GM10266 (cell line): ENCODE results near the gene MITF.

Source experiments
- DNase-seq: peaks from one replicate; pipeline ENCODE4 v3.0.0; 2012; ENCODE audit errors: extremely low spot score
- TF ChIP-seq, protein P1 (sequence below): IDR thresholded peaks from 2 replicates; pipeline ENCODE4 v1.5.1; 2012; ENCODE audit warnings: mild to moderate bottlenecking, low read depth; ENCODE audit not compliant: control insufficient read depth, insufficient read depth; ENCODE audit errors: missing control alignments

The MITF gene

DNA sequence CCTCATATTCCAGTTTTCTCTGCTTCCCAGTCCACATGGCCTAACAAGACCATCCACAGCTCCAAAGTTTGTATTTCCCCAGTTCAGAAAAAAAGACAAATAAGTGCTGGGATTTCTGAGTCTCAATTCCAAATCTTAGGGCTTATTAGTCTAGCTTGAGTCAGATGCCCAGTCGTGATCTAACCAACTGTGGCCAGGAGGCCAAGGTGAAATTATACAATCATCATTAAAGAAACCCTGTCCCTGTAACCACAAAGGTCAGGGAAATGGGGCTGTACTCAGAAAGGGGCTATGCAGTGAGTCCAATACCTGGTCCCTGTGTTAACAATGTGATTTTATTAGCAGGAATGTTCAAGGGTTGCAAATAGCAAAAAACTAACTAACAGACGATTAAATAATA, 40.5 kb upstream of the MITF start:
- TF ChIP-seq, protein P1, sequence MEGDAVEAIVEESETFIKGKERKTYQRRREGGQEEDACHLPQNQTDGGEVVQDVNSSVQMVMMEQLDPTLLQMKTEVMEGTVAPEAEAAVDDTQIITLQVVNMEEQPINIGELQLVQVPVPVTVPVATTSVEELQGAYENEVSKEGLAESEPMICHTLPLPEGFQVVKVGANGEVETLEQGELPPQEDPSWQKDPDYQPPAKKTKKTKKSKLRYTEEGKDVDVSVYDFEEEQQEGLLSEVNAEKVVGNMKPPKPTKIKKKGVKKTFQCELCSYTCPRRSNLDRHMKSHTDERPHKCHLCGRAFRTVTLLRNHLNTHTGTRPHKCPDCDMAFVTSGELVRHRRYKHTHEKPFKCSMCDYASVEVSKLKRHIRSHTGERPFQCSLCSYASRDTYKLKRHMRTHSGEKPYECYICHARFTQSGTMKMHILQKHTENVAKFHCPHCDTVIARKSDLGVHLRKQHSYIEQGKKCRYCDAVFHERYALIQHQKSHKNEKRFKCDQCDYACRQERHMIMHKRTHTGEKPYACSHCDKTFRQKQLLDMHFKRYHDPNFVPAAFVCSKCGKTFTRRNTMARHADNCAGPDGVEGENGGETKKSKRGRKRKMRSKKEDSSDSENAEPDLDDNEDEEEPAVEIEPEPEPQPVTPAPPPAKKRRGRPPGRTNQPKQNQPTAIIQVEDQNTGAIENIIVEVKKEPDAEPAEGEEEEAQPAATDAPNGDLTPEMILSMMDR = no peak
- DNase-seq = no peak

DNA sequence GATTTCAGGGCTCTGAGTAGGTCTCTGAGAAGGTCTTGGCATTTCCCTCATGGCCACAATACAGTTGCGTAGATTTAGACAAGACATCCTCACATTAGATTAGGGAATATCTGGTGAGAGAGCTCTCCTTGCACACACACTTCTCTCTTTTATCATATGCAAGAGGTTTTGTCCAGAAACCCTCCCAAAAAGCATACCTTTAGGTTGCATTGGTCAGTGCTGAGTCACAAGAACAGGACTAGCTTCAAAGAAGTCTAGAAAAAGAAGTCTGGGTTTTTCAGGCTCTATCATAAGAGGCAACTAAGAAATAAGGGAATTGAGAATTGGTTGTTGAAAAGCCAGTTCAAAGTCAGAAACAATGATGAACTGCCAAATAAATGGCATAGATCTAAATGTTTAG, 40.1 kb upstream of the MITF start:
- DNase-seq = no peak
- TF ChIP-seq, protein P1 = no peak

DNA sequence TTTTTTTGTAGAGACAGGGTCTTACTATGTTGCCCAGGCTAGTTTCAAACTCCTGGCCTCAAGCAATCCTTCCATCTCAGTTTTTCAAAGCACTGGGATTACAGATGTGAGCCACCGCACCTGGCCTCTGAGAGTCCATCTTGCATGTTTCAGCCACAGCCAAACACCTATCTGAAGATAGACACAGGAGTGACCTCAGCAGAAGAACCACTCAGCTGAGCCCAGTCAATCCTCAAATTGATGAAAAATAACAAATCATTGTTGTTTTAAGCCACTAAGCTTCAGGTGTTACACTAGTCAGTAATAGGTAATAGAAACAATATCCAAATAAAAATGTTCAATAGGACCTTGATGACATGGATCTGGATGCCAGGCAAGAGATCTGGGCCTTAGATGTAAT, 38.3 kb upstream of the MITF start:
- TF ChIP-seq, protein P1 = no peak
- no peak for DNase-seq

DNA sequence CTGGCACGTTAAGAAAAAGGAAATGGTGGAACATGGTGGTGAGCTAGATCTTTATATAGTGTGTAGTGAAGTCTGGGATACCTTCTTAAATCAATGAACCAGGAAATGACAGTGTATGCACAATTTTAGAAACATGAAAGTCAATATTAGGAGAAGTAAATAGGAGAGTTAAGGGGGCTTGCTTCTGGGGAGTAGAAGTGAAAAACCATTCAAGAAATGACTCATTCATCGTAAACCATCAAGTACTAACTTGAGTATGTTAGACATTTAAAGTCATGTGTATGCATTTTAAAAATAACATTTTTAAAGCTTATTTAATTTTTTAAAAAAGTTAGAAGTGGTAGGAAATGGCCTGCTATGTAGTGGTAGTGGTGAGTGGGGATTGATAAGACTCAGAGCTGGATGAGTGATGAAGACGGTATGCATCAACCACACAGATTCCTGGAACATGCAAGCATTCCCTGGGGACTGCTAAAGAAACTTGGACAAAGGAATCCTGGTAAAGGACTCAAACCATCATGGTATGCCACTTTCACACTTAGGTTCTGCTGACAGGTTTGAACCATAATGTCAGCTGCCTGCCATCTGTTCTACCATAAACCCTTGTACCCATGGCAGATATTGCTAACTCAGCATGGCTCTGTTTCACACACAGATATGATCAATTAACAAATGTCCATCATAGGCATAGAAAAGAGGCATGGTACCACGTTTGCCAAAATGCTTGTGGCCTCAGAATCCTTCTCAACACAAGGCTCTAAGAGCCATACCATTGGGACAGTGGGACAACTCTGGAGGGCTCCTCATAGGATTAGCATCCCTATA, 28.9 kb upstream of the MITF start:
- no peak for DNase-seq
- TF ChIP-seq, protein P1 = no peak

DNA sequence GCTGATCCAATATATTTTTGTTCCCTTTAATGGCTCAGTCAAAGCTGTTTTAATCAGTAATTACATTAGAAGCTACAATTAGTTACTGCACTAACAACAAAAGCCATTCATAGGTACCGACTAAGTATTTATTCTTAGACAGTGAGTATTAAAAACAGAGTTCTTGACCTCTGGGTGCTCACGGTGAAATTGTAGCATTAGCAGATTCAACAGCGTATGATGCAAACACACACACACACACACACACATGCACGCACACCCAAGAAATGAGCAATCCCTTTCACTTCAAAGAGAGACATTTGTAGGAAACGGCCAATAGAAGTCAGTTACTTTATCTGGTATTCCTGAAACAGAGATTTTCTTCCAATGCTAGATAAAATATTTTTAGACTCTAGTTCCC, 27.0 kb upstream of the MITF start:
- TF ChIP-seq, protein P1 = no peak

DNA sequence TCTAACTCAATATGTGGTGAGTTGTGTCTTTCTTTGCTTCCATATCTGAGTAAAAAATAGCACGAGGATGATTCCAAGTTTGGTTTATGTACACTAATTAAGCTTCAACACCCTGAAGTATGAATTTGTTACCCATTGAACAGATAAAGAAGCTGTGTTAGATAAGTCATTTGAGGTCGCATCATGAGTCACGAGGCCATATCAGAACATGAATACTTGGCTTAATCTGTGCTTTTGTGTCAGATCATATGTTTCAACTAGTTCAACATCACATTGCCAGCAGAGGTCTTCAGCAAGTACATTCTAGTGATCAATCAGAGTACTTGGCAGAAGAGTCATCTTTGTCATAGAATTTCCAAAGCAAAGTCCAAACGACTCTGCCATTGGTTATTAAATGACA, 26.3 kb upstream of the MITF start:
- TF ChIP-seq, protein P1 = no peak
- DNase-seq = no peak

More for the DNA sequence above, 27.0 kb upstream of the MITF start:
- no peak for DNase-seq

DNA sequence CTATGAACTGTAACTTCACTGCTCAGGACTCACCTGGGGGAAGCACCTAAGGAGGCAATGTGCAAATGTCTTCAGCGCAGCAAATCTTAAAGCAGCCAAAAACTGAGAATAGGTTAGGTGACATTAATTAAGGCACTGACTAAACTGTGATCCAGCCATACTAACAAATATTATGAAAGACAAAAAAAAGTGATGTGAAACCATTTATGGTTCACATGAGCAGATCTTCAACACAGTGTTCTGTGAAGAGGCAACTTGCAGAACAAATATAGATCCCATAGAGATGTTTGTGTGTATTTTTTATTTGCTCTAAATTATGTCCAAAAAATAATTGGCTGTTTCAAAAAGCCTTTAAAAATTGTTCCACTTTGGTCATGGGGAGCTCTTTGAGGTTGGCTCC, 24.1 kb upstream of the MITF start:
- DNase-seq = no peak
- TF ChIP-seq, protein P1 = no peak
